Ascending aorta (tissue), 2 donors: Measurements from ENCODE around the gene CACNA2D1. TPM values are rescaled to one million over a fixed set of nuclear protein-coding genes. Genes with fewer than 3 reads are reported as not detected.
"Not testable (repeated sequence)": the region's sequence is repeated elsewhere in the genome, so short reads cannot be mapped to it uniquely, and the experiment has no call there.

Experiments used
- DNase-seq, 2 donors: peaks; one replicate each; pipeline ENCODE4 v3.0.0-alpha.2; 2019; ENCODE audit warnings: low spot score in 2 of 2
- H3K27ac ChIP-seq, 2 donors: fragments of 200-600 bp; sonication (generic); one replicate each; pipeline ENCODE4 v1.5.1; 2016 to 2017; ENCODE audit warnings: mild to moderate bottlenecking in 1 of 2
- H3K27me3 ChIP-seq: fragments of 200-600 bp; sonication (generic); one replicate; pipeline ENCODE4 v1.5.1; 2017
- H3K36me3 ChIP-seq, 2 donors: fragments of 200-600 bp; sonication (generic); one replicate each; pipeline ENCODE4 v1.5.1; 2016
- H3K4me1 ChIP-seq, 2 donors: fragments of 200-600 bp; sonication (generic); one replicate each; pipeline ENCODE4 v1.5.1; 2016 to 2017; ENCODE audit warnings: mild to moderate bottlenecking in 1 of 2
- H3K4me3 ChIP-seq, 2 donors: fragments of 200-600 bp; sonication (generic); one replicate each; pipeline ENCODE4 v1.5.1; 2016 to 2017; ENCODE audit warnings: mild to moderate bottlenecking in 1 of 2
- H3K9me3 ChIP-seq, 2 donors: fragments of 200-600 bp; sonication (generic); one replicate each; pipeline ENCODE4 v1.5.1; 2016
- intact Hi-C: fragments of 100-400 bp; cut with DNase I; formaldehyde crosslinking; loops from one replicate; pipeline ENCODE4 v1.15.1; 2023
- total RNA-seq: library from RNA; depleted of rRNA; stranded (reverse); fragments of >200 nt; gene quantifications from one replicate; pipeline ENCODE4 v1.1.0, GENCODE V29; 2016
- TF ChIP-seq, protein P1 (sequence below), 3 experiments: fragments of 200-600 bp in 2 of 3; fragments of 450-650 bp in 1 of 3; sonication (generic) in 2 of 3; IDR thresholded peaks; one replicate each; pipeline ENCODE4 v1.5.1; 2016 to 2019; ENCODE audit warnings: antibody characterized with exemption in 3 of 3, mild to moderate bottlenecking in 1 of 3, moderate library complexity in 1 of 3

CACNA2D1 gene
- total RNA-seq, 1 donor from 2014 or later, result 17.3 TPM

DNA sequence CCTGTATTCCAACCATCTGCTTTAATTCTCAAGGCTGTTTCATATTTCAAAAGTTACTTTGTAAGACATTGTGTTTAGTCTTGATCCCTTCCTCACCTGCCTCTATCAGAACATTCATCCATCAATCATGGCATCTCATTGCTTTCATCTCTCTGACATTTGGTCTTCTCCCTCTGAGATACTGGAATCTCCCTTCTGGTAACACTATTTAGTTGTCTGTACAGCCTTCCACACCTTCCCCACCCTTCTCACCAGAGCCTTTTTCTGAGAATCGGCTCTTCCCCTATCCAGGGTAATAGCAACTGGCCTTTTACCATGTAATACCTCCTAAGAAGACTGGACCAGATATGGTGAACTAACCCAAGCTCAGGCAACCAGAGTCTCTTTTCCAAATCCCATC lies 10.1 kb downstream of the CACNA2D1 start:
- intact Hi-C loops, result no loop called here
- no peaks in the 10 kb centered on the region for H3K27me3 ChIP-seq
- H3K4me1 ChIP-seq, result no peaks in the 10 kb centered on the region
- no peak overlapping the region for H3K4me3 ChIP-seq
- no peak for DNase-seq
- H3K27ac ChIP-seq, result no peak overlapping the region
- H3K36me3 ChIP-seq, result no peaks in the 10 kb centered on the region
- TF ChIP-seq, protein P1, sequence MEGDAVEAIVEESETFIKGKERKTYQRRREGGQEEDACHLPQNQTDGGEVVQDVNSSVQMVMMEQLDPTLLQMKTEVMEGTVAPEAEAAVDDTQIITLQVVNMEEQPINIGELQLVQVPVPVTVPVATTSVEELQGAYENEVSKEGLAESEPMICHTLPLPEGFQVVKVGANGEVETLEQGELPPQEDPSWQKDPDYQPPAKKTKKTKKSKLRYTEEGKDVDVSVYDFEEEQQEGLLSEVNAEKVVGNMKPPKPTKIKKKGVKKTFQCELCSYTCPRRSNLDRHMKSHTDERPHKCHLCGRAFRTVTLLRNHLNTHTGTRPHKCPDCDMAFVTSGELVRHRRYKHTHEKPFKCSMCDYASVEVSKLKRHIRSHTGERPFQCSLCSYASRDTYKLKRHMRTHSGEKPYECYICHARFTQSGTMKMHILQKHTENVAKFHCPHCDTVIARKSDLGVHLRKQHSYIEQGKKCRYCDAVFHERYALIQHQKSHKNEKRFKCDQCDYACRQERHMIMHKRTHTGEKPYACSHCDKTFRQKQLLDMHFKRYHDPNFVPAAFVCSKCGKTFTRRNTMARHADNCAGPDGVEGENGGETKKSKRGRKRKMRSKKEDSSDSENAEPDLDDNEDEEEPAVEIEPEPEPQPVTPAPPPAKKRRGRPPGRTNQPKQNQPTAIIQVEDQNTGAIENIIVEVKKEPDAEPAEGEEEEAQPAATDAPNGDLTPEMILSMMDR (IDR thresholded peaks at IDR 0.05), result no peak
- no peaks in the 10 kb centered on the region for H3K9me3 ChIP-seq

DNA sequence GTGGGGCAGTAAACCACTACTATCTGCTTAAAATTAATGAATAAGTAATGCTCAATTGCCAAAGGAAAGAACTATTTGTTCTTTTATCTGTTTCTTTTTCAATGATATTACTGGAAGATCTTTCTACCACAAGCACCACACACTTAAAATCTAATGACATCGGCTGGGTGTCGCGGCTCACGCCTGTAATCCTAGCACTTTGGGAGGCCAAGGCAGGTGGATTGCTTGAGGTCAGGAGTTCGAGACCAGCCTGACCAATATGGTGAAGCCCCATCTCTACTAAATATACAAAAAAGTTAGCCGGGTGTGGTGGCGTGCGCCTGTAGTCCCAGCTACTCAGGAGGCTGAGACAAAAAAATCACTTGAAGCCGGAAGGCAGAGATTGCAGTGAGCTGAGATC lies 10.8 kb downstream of the CACNA2D1 start:
- H3K27me3 ChIP-seq, H3K27ac ChIP-seq, intact Hi-C loops, H3K36me3 ChIP-seq, H3K9me3 ChIP-seq, DNase-seq, H3K4me1 ChIP-seq, H3K4me3 ChIP-seq: not testable (repeated sequence)

DNA sequence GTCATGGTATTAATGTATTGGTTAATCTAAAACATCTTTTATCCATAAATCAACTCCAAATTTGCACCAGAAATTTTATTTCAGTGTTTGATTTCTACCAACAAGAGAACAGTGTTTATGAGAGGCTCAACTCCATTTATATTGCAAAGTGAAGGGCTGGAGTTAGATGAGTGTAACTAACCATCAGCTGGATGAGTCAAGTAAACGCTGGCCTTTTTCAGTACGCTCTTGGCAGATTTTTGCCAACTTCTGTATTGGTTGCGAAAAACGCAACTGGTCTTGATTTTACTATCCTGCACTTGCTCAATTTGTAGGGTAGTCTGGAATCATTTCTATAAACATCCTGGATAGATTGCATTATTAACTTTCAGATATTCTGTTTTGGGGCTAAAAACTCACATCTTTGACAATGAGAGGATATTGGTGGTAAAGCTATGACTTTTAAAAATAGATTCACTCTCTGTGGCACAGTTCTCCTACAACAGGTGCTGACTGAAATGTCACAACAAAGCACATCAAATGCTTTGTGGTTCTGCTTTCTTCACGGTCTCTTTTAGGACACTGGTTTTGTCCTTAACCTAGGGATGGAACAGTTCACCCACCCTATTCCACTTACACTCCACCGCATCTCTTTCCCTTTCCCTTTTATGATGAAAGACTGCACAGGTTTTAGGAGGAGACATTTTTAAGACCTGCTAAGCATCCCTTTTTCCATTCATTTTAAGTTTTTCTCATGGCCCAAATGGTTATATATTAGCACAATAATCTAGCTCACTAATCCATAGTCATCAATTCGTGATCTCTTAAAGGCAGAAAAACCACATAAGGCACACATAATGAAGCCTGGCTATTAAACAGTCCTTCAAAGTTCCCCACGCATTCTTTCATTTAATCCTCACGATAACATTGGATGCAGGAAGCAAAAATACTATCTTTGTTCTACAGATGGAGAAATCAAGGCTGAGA lies 12.8 kb downstream of the CACNA2D1 start:
- H3K27ac ChIP-seq, result no peak overlapping the region
- H3K4me3 ChIP-seq, result no peak overlapping the region
- TF ChIP-seq, protein P1 (IDR thresholded peaks at IDR 0.05), result no peak
- no peaks in the 10 kb centered on the region for H3K4me1 ChIP-seq
- intact Hi-C loops, result no loop called here
- H3K36me3 ChIP-seq, result no peaks in the 10 kb centered on the region
- no peaks in the 10 kb centered on the region for H3K9me3 ChIP-seq
- H3K27me3 ChIP-seq, result no peaks in the 10 kb centered on the region
- no peak for DNase-seq

DNA sequence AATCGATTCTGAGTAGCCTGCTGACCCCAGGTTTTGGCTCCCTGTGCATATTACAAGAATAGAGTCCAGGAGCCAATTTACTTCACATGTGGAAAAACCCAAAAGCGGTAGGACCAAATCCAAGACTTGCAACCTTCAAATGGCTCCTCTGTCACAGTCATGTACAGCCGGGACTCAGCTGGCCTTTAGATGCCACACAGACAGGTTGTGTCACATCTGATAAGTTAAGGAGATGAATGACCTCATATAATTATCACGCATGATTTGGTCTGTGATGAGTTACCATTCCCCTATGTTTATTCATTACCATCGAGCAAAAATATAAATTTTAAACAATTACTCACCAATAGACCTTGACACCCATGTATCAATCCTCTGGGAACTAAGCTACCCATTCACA lies 14.2 kb downstream of the CACNA2D1 start:
- no peak for DNase-seq
- Histone ChIP-seq H3K4me3 (no peak overlapping the region), H3K27me3 (no peaks in the 10 kb centered on the region), H3K27ac (no peak overlapping the region), H3K9me3 (no peaks in the 10 kb centered on the region), H3K36me3 (no peaks in the 10 kb centered on the region), H3K4me1 (no peaks in the 10 kb centered on the region)
- intact Hi-C loops, result no loop called here
- TF ChIP-seq, protein P1 (IDR thresholded peaks at IDR 0.05), result no peak

DNA sequence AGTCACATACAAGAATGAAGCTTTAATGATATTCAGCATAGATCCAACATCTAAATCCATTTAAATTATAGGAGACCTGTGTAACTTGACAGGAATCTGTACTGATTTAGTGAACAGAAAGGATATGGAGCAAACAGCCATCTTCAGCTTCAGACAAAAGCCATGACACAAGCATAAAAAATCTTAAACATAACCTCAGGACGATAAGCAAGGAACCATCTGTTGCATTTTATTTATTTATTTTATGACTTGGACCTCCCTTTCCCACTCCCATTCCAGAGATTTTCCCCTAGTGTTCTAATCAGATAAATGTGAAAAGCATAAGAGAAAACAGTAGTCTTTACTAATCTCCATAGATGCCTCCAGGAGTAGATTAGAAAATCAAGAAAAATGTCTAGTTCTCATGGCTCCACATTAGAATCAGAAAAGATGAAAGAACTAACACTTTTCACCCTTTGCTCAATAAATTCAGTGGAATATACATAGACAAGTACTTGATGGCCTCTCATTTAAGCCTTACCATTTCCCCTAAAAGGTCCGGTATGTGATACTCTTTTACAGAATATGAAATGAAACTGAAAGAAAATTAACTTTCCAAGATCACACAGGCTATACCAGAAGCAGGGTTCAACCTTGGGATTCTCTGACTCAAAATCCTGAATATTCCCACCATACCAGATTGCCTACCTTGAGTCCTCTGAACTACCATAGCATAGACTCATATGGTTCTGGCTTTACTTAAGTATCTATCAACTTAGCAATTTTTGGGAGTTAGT lies 15.2 kb downstream of the CACNA2D1 start:
- H3K4me1 ChIP-seq, result no peaks in the 10 kb centered on the region

More for the DNA sequence above, 15.2 kb downstream of the CACNA2D1 start:
- H3K27ac ChIP-seq, result no peak overlapping the region
- H3K36me3 ChIP-seq, result no peaks in the 10 kb centered on the region
- TF ChIP-seq, protein P1 (IDR thresholded peaks at IDR 0.05), result no peak
- H3K9me3 ChIP-seq, result no peaks in the 10 kb centered on the region
- H3K4me3 ChIP-seq, result no peak overlapping the region
- no peak for DNase-seq
- no peaks in the 10 kb centered on the region for H3K27me3 ChIP-seq
- intact Hi-C loops, result no loop called here
